PFSK-1 (cell line): Measurements from ENCODE around the gene POLR1A.

Source experiments
- POLR2AphosphoS5 ChIP-seq: IDR thresholded peaks from 2 replicates; pipeline ENCODE4 v1.6.1; 2012; ENCODE audit warnings: low read depth, mild to moderate bottlenecking, control low read depth, low read length, moderate library complexity
- REST ChIP-seq, 2 experiments: IDR thresholded peaks; 2 replicates each; pipeline versions ENCODE4 v1.6.1 to v1.8.0; 2011 to 2012; ENCODE audit warnings: low read depth in 2 of 2, low read length in 2 of 2, control low read depth in 1 of 2, inconsistent platforms in 1 of 2, mild to moderate bottlenecking in 1 of 2, moderate library complexity in 1 of 2; ENCODE audit not compliant: insufficient read depth in 1 of 2
- TAF1 ChIP-seq: IDR thresholded peaks from 2 replicates; pipeline ENCODE4 v1.6.1; 2012; ENCODE audit warnings: low read length, control low read depth, borderline replicate concordance; ENCODE audit not compliant: insufficient read depth

GRCh38 chr2:86056590-86057331 lies 48.9 kb downstream of the POLR1A start:
- no peak for TF ChIP-seq POLR2AphosphoS5
- TF ChIP-seq REST (IDR thresholded peaks at IDR 0.05; ENCODE audit: insufficient read depth in 1 of 2, low read depth in 2 of 2, low read length in 2 of 2) = no peak
- no peak for TF ChIP-seq TAF1
